ENCODE data around the gene BICRAL.

DNA sequence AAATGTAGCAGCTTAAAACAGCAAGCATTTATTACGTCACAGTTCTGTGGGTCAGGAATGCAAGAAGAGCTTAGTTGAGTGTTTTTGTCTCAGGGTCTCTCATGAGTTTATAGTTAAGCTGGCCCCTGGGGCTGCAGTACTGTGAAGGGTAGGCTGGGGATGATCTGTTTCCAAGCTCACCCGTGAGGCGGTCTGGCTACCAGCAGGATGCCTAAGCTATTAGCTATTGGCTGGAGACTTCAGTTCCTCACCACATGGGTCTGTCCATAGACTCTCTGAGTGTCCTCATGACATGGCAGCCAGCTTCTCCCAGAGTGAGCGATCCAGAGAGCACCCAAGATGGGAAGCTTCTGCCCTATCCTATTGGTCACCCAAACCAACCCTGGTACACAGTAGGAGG lies 12.8 kb upstream of the BICRAL start:
- no peak for TF ChIP-seq MAX (CRISPR knock-in tag; IDR thresholded peaks at IDR 0.05)
- TF ChIP-seq, protein P1, sequence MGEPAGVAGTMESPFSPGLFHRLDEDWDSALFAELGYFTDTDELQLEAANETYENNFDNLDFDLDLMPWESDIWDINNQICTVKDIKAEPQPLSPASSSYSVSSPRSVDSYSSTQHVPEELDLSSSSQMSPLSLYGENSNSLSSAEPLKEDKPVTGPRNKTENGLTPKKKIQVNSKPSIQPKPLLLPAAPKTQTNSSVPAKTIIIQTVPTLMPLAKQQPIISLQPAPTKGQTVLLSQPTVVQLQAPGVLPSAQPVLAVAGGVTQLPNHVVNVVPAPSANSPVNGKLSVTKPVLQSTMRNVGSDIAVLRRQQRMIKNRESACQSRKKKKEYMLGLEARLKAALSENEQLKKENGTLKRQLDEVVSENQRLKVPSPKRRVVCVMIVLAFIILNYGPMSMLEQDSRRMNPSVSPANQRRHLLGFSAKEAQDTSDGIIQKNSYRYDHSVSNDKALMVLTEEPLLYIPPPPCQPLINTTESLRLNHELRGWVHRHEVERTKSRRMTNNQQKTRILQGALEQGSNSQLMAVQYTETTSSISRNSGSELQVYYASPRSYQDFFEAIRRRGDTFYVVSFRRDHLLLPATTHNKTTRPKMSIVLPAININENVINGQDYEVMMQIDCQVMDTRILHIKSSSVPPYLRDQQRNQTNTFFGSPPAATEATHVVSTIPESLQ (CRISPR knock-in tag; IDR thresholded peaks at IDR 0.05): no peak
- TF ChIP-seq ZNF512 (CRISPR knock-in tag; IDR thresholded peaks at IDR 0.05; ENCODE audit: borderline replicate concordance): no peak
- TF ChIP-seq GABPB1 (CRISPR knock-in tag; IDR thresholded peaks at IDR 0.05): no peak
- no peak for TF ChIP-seq CTCF (IDR thresholded peaks at IDR 0.05)
- TF ChIP-seq FOXK1 (CRISPR knock-in tag; IDR thresholded peaks at IDR 0.05): no peak
- TF ChIP-seq MYBL2 (CRISPR knock-in tag; IDR thresholded peaks at IDR 0.05): no peak
- no peak for TF ChIP-seq NFYB (CRISPR knock-in tag; conservative IDR thresholded peaks at IDR 0.05; ENCODE audit: low read depth)
- no peak for TF ChIP-seq SMAD3 (CRISPR knock-in tag; IDR thresholded peaks at IDR 0.05; ENCODE audit: borderline replicate concordance)

Measured in WTC11 (cell line).